Activated T-helper 9 cell treated with anti-CD3 and anti-CD28 coated beads, Interleukin-2, amount 50 U/mL, for 16 hours (primary cell): ENCODE data around the gene EIPR1.

ENCODE experiments used
- DNase-seq: peaks from one replicate; pipeline ENCODE4 v3.0.0-alpha.2; 2020; ENCODE audit warnings: low read depth

The EIPR1 gene

DNA sequence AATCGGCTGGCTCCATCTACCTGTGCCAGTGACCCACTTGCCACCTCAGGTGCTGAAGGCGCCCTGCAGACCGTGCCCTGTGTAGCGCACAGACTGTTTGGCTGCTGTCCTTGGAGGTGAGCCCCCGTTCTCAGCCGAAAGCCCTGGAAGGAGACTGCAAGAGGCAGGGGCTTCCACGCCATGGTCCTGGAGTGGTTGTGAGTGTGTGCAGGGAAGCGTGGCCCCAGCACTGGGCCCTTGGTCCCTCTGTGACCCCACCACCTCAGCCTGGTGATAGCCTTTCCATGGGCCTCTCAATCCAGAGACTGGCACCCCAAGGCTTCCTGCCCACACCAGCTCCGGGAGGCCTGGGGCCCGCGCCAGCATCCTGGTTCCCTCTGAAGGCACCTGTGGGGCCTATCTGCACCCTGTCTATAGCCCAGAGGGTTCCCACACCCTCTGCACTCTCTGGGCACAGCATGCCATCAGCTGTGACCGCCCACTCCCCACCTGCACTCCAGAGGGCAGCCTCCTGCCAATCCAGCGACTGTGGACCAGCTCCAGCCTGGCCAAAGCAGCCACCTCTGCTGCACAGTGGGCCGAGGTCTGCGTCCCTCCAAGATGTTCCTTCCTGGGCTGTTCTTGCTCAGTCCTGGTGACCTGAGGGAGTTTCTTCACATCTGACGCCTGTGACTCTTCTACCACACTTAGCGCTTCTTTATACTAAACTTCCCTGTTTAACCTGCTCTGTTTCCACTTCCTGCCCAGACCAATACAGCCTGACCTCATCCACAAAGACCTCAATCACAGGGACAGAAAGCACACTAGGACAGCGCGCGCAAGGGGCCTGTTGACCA, 109.5 kb downstream of the EIPR1 start:
- no peak for DNase-seq

DNA sequence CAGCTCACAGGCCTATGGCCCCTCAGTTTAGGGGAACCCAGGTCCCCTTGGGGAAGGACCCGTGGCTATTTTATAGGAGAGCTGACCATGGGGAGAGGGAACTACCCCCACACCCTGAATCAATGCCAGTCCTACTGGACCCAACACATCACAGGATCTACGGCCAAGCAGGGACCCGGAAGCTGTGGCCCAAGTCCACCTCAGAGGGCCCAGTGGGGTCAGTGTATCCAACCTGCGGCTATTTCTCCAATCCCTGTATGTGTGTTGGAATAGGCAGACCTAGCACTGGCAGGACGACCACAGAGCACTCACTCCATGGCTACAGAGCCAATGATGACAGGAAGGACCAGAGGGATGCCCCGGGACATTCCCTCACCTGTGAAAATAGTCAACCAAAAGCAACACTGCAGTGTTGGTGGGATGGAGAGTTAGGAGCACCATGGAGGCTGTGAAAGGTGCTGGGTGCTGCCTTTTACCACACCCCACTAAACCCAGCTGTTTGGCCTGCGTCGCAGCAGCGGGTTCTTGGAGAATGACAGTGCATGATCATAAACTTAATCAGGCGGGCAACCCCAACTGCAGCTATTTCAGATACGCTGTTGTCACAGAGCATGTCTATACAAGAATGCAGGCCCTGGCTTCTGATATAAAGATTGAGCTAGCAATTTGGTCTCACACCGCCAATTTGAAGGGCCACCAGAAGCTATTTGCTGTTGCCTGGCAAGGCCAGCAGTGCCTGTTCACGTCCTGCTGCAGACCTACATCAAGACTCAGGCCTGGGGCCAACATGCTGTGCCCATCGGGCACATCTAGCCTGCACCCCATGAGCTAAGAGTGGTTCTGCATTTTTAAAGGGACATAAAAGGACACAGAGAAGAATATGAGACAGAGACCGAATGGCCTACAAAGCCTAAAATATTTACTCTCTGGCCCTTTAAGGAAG, 110.4 kb downstream of the EIPR1 start:
- DNase-seq, result no peak

DNA sequence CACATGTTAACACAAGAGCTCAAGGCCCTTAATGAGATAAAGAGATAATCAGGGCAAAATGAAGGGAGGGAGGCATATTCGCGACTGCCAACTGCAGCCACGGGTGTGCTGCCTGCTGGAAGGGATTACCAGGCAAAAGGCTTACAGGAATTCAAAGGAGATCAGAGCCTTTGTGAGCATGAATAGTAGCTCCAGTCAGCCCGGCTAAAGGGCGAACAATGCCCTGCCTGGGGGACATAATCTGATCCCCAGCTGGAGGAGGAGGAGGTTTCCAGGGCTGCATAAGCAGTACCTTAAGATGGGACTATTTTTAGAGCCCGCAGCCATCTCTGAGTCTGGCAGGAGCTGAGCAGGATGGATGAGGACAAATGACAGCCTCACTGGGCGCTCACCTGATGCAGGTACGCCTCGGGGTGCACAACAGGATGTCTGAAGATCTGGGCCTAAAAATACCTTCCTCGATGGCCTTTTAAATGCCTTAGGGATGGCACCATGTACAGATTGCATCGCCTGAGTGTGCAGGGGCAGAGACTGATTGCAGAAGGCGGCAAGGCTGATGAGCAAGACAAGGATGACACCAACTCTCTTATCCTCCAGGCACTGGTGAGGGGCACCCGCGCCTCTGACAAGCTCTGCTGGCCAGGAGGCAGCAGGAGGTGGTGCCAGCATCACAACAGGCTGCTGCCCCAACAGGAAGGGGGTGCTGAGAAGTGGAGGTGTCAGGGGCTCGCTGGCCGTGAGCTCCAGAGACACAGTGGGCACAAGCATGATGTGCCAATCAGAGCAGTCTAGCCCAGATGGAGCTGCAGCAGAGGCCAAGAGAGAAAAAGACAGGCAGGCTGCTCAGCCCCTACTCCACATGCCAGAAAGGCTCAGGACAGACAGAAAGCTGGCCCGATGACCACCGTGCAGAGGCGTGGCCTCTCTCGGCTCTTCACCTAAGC, 111.4 kb downstream of the EIPR1 start:
- DNase-seq, result no peak

DNA sequence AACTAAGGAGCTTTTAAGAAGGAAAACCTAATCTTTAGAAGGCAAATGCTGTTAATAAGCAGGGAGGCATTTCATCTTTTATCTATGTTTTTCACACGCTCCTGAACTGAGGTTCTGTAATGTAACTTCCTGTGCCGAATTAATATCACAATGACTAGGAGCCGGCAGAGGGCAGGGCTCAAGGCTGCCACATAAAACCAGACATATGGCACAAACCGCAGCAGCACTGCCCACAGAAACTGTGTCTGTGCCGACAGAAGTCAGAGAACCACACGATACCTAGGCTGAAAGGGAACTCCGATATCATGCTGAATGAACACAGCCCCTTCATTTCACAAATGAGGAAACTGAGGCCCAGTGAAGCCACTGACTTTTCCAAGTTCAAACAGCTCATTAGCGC, 112.1 kb downstream of the EIPR1 start:
- DNase-seq, result no peak

DNA sequence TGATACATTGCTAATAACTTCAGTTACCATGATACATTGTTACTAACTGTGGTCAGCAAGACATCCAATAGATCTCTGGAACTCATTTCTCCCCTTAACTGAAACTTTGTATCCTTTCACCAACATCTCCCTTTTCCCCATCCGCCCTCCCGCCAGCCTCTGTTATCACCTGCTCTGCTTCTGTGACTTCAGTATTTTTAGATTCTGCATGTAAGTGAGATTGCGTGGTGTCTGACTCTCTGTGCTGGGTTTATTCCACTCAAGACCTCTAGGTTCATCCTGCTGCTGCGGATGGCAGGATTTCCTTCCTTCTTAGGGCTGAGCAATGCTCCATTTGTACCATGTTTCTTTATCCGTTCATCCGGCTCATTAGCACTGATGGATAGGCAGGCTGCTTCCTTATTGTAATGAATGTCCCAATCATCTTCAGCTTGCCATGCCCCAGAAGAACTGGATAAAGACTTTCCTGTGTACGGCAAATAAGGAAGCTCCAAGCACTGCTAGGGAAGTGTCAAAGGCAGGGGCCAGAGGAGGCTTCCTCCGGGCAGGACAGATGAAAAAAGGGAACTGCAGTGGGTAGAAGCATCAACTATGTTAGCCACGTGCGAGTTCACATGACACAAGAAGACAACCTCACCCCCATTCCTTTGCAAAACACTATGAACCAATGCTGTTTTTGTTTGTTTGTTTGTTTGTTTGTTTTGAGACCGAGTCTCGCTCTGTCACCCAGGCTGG, 113.4 kb downstream of the EIPR1 start:
- DNase-seq, result no peak

DNA sequence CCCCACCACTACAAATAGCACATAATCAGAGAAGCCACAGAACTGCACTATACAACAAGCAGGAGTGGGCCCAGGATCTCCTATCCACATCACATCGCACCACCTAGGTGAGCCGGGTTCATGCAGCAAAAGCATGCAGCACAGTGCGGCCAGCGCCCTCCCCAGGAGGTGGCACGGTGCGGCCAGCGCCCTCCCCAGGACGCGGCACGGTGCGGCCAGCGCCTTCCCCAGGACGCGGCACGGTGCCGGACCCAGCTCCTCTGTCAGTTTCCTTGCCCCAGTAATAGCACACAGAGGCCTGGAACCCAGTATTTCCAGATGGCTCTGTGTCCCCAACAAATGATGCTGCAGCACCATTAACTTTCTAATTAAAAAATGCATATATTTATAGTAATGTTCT, 114.1 kb downstream of the EIPR1 start:
- DNase-seq, result no peak

DNA sequence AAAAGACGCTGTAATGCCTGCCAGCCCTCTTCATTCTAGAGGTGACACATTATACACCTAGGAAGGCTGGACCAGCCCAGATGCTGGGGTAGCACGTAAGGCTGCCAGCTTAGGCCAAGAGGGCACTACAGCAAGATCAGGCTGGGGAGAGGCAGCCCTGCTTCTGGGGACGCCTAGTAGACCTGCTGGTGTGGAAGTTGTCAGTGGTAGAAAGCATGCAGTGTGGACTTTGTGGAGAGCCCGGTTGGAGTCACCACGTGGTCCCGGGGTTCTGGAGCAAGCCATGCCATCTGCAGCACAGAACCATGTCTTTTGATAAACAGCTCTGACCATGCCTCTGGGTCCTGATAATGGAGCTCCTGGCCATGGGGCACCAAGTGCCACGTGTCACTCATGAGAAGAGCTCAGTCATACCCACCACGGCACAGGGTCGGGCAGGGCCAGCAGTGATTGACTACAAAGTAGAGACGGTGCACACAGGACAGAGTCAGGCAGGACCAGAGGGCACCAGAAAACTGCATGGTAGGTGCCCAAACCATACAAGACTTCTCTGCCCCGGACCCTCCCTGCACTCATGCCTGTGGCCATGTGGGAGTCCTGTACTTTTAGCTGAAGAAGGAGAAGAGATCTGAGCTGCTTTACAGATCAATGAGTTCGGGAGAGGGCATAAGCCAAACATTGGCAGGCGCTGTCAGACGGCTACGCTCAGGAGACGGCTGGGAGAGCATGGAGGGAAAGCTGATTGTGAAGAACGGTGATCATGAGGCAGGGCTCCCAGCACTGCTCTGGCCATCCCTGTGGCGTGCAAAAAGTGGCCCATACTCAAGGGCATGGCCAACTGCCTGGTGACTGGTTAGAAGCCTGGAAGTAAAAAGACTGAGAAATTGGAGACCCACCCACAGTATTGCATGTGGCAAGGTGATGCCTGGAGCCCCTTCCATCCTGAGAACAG, 114.9 kb downstream of the EIPR1 start:
- DNase-seq, result no peak

DNA sequence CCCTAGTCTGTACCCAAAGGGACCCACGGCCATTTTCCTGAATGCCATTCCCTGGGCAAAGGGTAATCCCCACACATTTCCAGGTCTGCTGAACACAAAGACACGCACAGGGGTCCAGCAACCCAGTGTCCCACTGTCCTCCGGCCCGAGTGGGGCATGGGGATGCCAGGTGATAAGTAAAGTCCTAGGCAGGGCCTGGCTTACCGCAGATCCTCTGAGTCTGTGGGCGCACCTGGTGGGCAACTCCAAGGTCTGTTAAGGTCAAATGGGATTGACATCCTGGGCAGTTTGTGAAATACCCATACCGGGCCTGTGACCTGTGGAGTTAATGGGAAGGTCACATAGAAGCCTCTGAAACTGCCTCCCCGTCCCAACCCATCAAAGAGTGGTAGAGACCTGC, 116.1 kb downstream of the EIPR1 start:
- DNase-seq, result no peak

DNA sequence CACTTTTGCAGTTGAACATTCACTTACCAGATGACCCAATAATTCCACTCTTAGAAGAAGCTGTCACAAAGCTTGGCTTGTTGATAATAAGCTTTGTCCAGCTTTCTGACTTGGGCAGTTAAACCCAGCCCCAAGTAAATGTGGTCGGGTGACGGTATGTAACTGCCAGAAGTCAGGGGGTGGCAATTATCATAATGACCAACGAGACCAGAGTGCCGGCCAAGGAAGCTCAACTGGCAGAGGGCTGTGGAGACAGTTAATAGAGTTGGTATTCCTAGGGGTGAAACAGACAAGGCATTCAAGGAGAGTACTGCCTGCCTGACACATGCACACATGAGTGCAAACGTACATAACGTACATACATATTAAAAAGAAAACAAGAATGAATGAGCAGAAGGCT, 116.7 kb downstream of the EIPR1 start:
- DNase-seq, result no peak

DNA sequence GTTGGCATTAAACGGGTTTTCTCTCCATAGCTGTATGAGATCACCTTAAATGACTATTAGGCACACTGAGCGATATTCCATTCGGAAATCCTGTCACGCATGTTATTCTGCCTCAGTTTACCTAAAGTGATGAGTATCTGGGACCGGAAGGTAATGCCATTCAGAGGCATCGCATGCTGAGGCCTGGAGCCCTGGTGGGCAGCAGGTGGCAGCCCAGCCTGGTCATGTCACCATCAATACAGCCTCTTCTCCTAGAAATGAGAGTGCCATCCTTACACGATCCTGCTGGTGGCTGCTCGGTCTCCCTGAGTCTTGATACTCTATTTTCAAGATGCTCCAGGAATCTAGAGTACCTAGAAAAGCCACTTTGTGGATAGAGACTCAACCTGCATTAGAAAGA, 119.8 kb downstream of the EIPR1 start:
- no peak for DNase-seq

DNA sequence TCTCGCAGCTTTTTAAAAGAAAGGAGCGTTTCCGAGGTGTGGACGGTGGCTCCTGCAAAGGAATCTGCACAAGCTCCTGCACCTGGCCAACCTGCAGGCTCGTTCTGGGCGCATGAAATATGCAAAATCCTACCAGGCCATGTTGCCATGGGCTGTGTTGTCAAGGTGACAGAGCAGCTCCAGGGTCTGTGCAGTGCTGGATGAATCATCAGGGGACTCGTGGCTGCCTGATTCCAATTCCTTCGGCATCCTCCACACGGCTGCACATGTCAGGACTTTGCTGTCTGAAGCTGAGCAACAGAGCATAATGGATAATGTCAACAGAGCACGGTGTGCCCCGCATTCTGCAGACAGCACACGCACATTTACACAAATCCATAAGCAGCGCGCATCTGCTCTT, 120.5 kb downstream of the EIPR1 start:
- no peak for DNase-seq

DNA sequence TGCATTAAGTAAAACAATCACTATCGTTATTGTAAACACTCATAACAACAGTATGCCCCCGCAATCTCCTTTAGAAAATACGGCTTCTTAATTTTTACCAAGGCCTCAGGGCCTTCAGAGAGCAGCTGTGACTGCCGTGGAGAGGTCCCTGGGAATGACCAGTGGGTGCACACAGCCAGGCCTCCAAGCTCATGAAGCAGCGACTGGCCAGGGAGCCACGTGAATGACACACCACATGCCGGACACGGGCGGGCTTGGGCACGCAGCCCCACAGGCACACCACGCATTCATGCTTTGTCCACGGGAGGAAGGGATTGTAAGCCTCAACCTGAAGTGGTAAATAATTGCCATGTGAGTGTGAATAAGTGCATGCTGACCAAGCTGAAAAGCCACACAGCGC, 121.0 kb downstream of the EIPR1 start:
- DNase-seq, result no peak

DNA sequence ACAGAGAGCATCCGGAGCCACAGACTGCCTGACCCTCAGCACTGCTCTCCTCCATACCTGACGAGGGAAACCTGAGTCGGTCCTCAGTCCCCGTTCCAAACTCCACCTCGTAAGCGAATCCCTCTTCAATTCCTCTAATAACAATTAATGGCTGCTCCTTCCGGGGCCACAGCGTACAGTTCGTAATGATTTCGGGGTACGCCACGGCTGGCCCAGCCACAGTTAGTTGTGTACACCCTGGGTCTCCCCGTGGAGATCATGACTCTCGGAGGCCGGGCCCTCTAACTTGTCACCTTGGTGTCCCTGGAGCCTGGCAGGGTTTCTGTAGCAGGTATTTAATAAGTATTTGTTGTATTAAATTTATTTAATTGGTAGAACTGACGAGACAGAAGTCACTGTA, 121.5 kb downstream of the EIPR1 start:
- no peak for DNase-seq

DNA sequence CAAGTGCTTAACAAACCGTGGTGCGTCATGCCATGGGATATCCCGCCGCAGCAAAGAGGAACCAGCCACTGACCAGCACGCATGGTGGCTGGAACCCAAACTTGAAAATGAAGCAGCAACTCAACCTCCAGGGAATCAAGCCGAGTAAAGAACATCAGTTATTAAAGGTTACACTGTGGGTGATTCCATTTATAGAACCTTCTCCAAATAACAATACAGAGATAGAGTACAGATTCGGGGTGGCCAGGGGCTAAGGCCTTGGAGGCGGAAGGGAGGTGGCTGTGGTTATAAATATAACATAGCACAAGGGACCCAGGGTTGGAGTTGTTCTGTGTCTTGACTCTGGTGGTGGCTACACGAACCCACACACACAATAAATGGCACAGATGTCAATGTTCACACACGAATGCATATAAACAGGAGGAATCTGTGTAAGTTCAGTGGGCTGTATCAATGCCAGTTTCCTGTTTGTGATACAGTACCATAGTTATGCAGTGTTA, 123.1 kb downstream of the EIPR1 start:
- no peak for DNase-seq

DNA sequence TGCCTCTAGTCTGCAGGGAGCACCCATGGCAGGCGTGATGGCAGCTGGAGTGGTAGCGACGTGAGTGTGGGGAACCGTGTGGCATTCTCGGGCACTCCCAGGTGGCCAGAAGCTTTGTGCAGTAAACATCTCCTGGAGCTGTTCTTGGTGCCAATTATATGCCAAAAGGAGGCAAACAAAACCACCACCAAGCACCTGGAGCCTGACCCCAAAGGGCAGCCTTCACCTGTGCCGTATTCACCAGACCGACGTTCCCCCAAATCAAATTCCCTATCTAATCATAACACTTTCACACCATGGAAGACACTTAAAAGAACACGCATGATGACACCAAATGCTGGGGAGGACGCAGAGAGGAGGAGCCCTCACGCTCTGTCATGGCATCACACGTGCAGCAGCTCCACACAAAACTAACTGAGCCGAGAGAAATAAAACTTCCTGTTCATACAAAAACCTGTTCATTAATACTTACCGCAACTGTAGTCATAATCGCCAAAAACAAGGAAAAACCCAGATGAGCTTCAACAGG, 123.6 kb downstream of the EIPR1 start:
- no peak for DNase-seq

DNA sequence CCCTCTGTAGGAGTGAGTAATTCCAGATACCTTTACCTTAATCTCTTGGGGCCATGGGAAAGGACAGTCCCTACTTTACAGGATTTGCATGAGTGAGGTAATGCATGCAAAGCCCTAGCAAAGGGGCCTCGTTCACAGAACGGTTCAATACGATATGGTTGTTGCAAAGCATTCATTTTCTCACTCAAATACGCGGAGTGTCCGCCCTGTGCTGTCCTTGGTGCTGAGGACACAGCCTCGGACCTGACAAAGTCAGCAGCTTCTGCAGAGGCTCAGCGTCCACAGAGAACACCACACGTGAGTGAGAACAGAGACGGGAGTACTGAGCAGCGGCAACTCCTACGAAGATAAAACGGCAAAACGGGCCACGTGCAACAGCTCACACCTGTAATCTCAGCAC, 125.7 kb downstream of the EIPR1 start:
- DNase-seq, result no peak

DNA sequence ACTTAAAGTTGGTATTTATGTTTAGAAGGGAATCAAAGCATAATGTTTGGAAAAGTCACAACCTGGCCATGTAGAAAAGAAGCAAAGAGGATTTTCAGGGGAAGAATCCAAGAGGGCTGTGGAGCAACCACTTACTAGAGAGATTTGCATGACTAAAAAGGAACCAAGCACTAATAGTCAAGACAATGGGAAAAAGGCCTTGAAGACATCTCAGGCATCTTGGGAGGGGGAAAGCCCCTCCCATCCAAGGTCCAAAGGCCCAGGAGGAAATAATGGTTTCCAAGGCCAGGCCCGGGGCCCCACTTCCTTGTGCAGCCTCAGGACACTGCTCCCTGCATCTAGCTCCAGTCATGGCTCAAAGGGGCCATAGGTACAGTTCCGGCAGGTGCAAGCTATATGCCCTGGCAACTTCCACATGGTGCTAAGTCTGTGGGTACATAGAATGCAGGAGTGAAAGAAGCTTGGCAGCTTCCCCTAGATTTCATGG, 128.1 kb downstream of the EIPR1 start:
- DNase-seq, result no peak

DNA sequence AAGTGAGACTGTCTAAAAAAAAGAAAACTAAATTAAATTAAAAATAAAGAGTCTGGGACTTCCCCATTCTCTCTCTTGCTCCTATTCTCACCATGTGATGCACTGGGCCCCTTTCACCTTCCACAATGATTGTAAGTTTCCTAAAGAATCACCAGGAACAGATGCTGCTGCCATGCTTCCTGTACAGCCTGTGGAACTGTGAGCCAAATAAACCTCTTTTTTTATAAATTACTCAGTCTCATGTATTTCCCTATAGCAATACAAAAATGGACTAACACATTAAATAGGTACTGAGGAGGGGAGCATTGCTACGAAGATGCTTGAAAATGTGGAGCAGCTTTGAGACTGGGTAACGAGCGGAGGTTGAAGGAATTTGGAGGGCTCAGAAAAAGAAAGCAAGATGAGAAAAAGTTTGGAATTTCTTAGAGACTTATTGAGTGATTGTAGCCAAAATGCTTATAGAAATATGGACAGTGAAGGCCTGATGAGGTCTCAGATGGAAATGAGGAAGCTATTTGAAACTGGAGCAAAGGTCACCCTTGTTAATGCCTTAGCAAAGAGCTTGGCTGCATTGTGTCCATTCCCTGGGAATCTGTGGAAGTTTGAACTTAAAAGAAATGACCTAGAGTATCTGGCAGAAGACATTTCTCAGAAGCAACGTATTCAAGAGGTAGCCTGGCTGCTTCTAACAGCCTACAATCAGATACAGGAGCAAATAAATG, 128.7 kb downstream of the EIPR1 start:
- DNase-seq, result no peak
